ENCODE data around the gene PLEKHA5.

PLEKHA5 gene

GRCh38 chr12:19128485-19128884 lies 1.0 kb upstream of the PLEKHA5 start:
- no peak for DNase-seq

- no peak for DNase-seq
Measured at GRCh38 chr12:19129122-19129485, 429 bp upstream of the PLEKHA5 start.

- peak; percentile 38 for DNase-seq
Measured at GRCh38 chr12:19130224-19131024, 891 bp downstream of the PLEKHA5 start.

GRCh38 chr12:19131025-19131444 lies 1.5 kb downstream of the PLEKHA5 start:
- DNase-seq = peak; percentile 50

GRCh38 chr12:19138551-19138950 lies 9.0 kb downstream of the PLEKHA5 start:
- DNase-seq = no peak

GRCh38 chr12:19138956-19139355 lies 9.4 kb downstream of the PLEKHA5 start:
- DNase-seq = no peak

GRCh38 chr12:19139615-19140194 lies 10.2 kb downstream of the PLEKHA5 start:
- DNase-seq = no peak

- no peak for DNase-seq
Measured at GRCh38 chr12:19140381-19141236, 11.1 kb downstream of the PLEKHA5 start.

GRCh38 chr12:19142499-19142898 lies 13.0 kb downstream of the PLEKHA5 start:
- DNase-seq = no peak

GRCh38 chr12:19144287-19144686 lies 14.8 kb downstream of the PLEKHA5 start:
- DNase-seq = no peak

- DNase-seq = no peak
Measured at GRCh38 chr12:19144985-19145384, 15.5 kb downstream of the PLEKHA5 start.

GRCh38 chr12:19148860-19149259 lies 19.3 kb downstream of the PLEKHA5 start:
- no peak for DNase-seq

GRCh38 chr12:19150273-19150900 lies 20.9 kb downstream of the PLEKHA5 start:
- DNase-seq = no peak

GRCh38 chr12:19151298-19151697 lies 21.8 kb downstream of the PLEKHA5 start:
- no peak for DNase-seq

GRCh38 chr12:19153396-19153795 lies 23.9 kb downstream of the PLEKHA5 start:
- DNase-seq = no peak

- DNase-seq = no peak
Measured at GRCh38 chr12:19154686-19155085, 25.2 kb downstream of the PLEKHA5 start.

- DNase-seq = no peak
Measured at GRCh38 chr12:19155981-19156734, 26.6 kb downstream of the PLEKHA5 start.

GRCh38 chr12:19158923-19159322 lies 29.4 kb downstream of the PLEKHA5 start:
- DNase-seq = no peak

GRCh38 chr12:19161216-19161615 lies 31.7 kb downstream of the PLEKHA5 start:
- no peak for DNase-seq

- DNase-seq = no peak
Measured at GRCh38 chr12:19165451-19165850, 35.9 kb downstream of the PLEKHA5 start.

- DNase-seq = no peak
Measured at GRCh38 chr12:19166387-19166786, 36.9 kb downstream of the PLEKHA5 start.

- no peak for DNase-seq
Measured at GRCh38 chr12:19166956-19167355, 37.4 kb downstream of the PLEKHA5 start.

Data from NCI-H1105 treated with DMSO at 0.1 percent for 48 hours (cell line).